ENCODE data around the gene DRD4. TPM values are rescaled to one million over a fixed set of nuclear protein-coding genes. Genes with fewer than 3 reads are reported as not detected.

Gene DRD4
- total and polyA plus RNA-seq, 12 donors: 0.28 to 1.3 (median 0.47) TPM; not detected in 3

DNA sequence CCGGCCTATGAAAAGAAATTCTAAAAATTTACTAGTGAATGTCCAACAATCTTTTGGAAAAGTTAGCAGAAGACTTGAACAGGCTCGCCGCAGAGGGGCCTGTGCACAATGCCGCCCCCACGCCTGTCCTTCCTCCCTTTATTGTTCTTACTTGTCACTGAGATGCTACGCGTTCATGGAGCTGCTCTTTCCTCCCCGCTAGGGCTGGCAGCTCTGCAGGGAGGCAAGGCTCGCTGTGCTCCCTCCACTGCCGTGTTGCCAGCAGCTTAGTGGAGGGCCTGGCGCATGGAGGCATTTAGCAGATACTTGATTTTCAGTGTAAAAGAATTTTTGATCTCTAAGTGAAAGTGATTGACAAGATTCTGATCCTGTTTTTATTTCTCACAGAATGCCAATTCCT, 46.1 kb upstream of the DRD4 start:
- H3K4me1 ChIP-seq (replicated peaks in 1 of 2): peaks cover 12 to 17% of the 10 kb centered on the region in 2 donors
- H3K4me3 ChIP-seq: no peak overlapping the region
- DNase-seq: no peak
- intact Hi-C loops (cut with DNase I): no loop called here
- H3K9me3 ChIP-seq (replicated peaks in 1 of 3): no peaks in the 10 kb centered on the region
- WGBS, 4 donors: 84 to 89% (median 87%) methylated on average over 11 of the region's 11 CpGs
- peaks cover 0 to 88% of the 10 kb centered on the region in 2 donors for H3K36me3 ChIP-seq (replicated peaks in 1 of 2)
- TF ChIP-seq, protein P1, sequence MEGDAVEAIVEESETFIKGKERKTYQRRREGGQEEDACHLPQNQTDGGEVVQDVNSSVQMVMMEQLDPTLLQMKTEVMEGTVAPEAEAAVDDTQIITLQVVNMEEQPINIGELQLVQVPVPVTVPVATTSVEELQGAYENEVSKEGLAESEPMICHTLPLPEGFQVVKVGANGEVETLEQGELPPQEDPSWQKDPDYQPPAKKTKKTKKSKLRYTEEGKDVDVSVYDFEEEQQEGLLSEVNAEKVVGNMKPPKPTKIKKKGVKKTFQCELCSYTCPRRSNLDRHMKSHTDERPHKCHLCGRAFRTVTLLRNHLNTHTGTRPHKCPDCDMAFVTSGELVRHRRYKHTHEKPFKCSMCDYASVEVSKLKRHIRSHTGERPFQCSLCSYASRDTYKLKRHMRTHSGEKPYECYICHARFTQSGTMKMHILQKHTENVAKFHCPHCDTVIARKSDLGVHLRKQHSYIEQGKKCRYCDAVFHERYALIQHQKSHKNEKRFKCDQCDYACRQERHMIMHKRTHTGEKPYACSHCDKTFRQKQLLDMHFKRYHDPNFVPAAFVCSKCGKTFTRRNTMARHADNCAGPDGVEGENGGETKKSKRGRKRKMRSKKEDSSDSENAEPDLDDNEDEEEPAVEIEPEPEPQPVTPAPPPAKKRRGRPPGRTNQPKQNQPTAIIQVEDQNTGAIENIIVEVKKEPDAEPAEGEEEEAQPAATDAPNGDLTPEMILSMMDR (IDR thresholded peaks at IDR 0.05): no peak
- TF ChIP-seq POLR2A (IDR thresholded peaks at IDR 0.05): no peak
- no peak overlapping the region for H3K27ac ChIP-seq
- no peaks in the 10 kb centered on the region for H3K27me3 ChIP-seq

DNA sequence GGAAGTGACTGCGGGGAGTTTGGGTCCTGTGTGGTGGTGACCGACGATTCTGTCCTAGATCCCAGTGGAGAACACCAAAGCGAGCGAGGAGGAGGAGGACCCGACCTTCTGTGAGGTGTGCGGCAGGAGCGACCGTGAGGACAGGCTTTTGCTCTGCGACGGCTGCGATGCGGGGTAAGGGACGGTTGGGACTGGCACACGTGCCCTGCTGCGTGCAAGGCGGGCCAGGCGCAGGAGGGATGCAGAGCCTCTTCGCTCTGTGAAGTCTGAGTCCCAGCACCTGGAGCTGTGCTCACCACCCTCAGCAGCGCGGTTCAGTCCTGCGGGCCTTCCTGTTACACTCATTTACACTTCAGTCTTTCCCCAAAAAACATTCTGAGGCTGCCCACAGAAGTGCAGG, 44.6 kb upstream of the DRD4 start:
- WGBS, 4 donors: 87 to 96% (median 96%) methylated on average over 16 to 22 of the region's 22 CpGs

GRCh38 chr11:592918-593317, 44.2 kb upstream of the DRD4 start:
- TF ChIP-seq, protein P1 (IDR thresholded peaks at IDR 0.05): no peak
- no peak for TF ChIP-seq POLR2A (IDR thresholded peaks at IDR 0.05)
- Histone ChIP-seq H3K36me3 (replicated peaks in 1 of 2) (peaks cover 0 to 91% of the 10 kb centered on the region in 2 donors), H3K4me1 (replicated peaks in 1 of 2) (peaks cover 6 to 7% of the 10 kb centered on the region in 2 donors), H3K9me3 (replicated peaks in 1 of 3) (no peaks in the 10 kb centered on the region), H3K4me3 (no peak overlapping the region), H3K27me3 (no peaks in the 10 kb centered on the region), H3K27ac (no peak overlapping the region)
- intact Hi-C loops (cut with DNase I): no loop called here
- 78 to 86% (median 80%) methylated on average over 10 of the region's 10 CpGs for WGBS, 4 donors
- no peak for DNase-seq

More for the DNA sequence above, 44.6 kb upstream of the DRD4 start:
- H3K36me3 ChIP-seq (replicated peaks in 1 of 2): peaks cover 0 to 88% of the 10 kb centered on the region in 2 donors
- H3K9me3 ChIP-seq (replicated peaks in 1 of 3): no peaks in the 10 kb centered on the region
- no peaks in the 10 kb centered on the region for H3K27me3 ChIP-seq
- TF ChIP-seq POLR2A (IDR thresholded peaks at IDR 0.05): no peak
- TF ChIP-seq, protein P1 (IDR thresholded peaks at IDR 0.05): no peak
- no peak overlapping the region for H3K4me3 ChIP-seq
- peaks cover 9 to 10% of the 10 kb centered on the region in 2 donors for H3K4me1 ChIP-seq (replicated peaks in 1 of 2)
- H3K27ac ChIP-seq: no peak overlapping the region
- intact Hi-C loops (cut with DNase I): no loop called here
- DNase-seq: no peak

- no peaks in the 10 kb centered on the region for H3K9me3 ChIP-seq (replicated peaks in 1 of 3)
- DNase-seq: no peak
- H3K4me3 ChIP-seq: no peak overlapping the region
- intact Hi-C loops (cut with DNase I): no loop called here
- H3K36me3 ChIP-seq (replicated peaks in 1 of 2): peaks cover 0 to 93% of the 10 kb centered on the region in 2 donors
- TF ChIP-seq, protein P1 (IDR thresholded peaks at IDR 0.05): no peak
- TF ChIP-seq POLR2A (IDR thresholded peaks at IDR 0.05): no peak
- no peak overlapping the region for H3K27ac ChIP-seq
- 80 to 90% (median 85%) methylated on average over 16 to 21 of the region's 21 CpGs for WGBS, 4 donors
- H3K4me1 ChIP-seq (replicated peaks in 1 of 2): peaks cover 2 to 4% of the 10 kb centered on the region in 2 donors
- H3K27me3 ChIP-seq: no peaks in the 10 kb centered on the region
Measured at GRCh38 chr11:593347-593746, 43.7 kb upstream of the DRD4 start.
